ENCODE results near the gene ERICH6B. TPM values are rescaled to one million over a fixed set of nuclear protein-coding genes. Genes with fewer than 3 reads are reported as not detected.
"Not testable (repeated sequence)": the region's sequence is repeated elsewhere in the genome, so short reads cannot be mapped to it uniquely, and the experiment has no call there.

Gene ERICH6B
- total RNA-seq (not detected in 2 replicates), polyA plus RNA-seq (0.98 and 1.5 TPM in 2 replicates)

DNA sequence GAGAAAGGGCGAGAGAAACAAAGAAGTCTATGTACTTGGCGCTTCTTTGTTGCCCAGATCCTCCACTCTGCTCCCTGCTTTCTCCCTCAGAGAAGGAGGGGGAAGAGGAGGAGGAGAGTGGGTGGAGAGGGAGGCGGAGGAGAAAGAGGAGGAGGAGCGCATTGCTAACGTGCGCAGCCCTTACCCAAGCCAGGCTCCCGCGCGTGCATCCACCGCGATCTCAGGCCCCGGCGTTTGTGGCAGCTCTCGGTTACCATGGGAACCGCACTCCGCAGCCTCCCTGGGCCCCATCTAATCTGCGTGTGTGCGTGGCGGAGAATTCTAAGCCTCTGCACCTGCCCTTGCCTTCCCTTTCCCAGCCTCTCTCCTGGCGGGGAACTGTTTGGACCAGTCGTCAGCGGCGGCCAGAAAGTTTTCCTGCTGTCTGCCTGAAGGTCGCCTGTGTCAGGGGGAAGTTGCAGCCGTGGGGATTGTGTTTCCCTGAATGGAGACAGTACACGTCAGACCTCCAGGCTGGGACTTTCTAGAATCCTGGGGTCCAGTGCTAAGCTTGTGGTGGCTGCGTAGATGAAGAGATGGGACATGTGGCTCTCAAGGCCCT is at the start of gene ERICH6B:
Gene ERICH6B (minus strand): TSS at position 239 of the 601 bp plus-strand sequence. CDS start 18,734 bp downstream, outside the sequence.
- peak within 1 kb of the TSS; percentile 23 for H3K4me3 ChIP-seq

DNA sequence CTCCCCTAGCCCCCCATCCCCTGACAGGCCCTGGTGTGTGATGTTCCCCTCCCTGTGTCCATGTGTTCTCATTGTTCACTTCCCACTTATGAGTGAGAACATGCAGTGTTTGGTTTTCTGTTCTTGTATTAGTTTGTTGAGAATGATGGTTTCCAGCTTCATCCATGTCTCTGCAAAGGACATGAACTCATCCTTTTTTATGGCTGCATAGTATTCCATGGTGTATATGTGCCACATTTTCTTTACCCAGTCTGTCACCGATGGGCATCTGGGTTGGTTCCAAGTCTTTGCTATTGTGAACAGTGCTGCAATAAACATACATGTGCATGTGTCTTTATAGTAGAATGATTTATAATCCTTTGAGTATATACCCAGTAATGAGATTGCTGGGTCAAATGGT is 47.4 kb upstream of the ERICH6B start:
- not testable (repeated sequence) for H3K27me3 ChIP-seq; DNase-seq (ENCODE audit: low read depth in 1 of 2, low spot score in 1 of 2); H3K36me3 ChIP-seq; H3K4me1 ChIP-seq (ENCODE audit: low read depth); H3K9me3 ChIP-seq (ENCODE audit: low read depth); H3K27ac ChIP-seq; H3K4me3 ChIP-seq

More for the DNA sequence above, at the start of gene ERICH6B:
- Histone ChIP-seq H3K27me3 (peaks cover 2% of the 10 kb centered on the region), H3K4me1 (ENCODE audit: low read depth) (peaks cover 5% of the 10 kb centered on the region), H3K9me3 (ENCODE audit: low read depth) (no peaks in the 10 kb centered on the region), H3K27ac (no peak within 1 kb of the TSS), H3K36me3 (no peaks in the 10 kb centered on the region)
- TF ChIP-seq, protein P1, sequence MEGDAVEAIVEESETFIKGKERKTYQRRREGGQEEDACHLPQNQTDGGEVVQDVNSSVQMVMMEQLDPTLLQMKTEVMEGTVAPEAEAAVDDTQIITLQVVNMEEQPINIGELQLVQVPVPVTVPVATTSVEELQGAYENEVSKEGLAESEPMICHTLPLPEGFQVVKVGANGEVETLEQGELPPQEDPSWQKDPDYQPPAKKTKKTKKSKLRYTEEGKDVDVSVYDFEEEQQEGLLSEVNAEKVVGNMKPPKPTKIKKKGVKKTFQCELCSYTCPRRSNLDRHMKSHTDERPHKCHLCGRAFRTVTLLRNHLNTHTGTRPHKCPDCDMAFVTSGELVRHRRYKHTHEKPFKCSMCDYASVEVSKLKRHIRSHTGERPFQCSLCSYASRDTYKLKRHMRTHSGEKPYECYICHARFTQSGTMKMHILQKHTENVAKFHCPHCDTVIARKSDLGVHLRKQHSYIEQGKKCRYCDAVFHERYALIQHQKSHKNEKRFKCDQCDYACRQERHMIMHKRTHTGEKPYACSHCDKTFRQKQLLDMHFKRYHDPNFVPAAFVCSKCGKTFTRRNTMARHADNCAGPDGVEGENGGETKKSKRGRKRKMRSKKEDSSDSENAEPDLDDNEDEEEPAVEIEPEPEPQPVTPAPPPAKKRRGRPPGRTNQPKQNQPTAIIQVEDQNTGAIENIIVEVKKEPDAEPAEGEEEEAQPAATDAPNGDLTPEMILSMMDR (IDR thresholded peaks at IDR 0.05; ENCODE audit: low read depth, low read length), result no peak
- DNase-seq (ENCODE audit: low read depth in 1 of 2, low spot score in 1 of 2), result peak; percentile 62 to 70

DNA sequence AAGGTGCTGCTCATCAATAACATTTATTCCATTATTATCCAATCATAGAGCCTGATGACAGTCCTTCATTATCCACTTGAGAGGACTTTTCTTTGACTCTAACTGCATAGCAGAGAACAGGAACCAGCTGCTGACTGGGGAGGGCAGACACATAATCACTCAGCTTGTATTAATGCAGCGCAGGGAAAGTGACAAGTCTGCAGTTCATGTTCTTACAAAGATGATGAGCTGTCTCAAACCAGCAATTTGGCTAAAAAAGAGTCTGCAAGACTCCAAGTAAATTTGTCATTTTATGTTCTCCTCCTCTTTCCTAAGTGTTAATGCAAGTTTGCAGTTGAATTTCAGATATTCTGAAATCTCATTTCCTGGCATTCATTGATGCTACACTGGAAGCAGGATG is 46.6 kb upstream of the ERICH6B start:
- no peaks in the 10 kb centered on the region for H3K9me3 ChIP-seq (ENCODE audit: low read depth)
- no peaks in the 10 kb centered on the region for H3K27me3 ChIP-seq
- H3K27ac ChIP-seq, result no peak overlapping the region
- H3K36me3 ChIP-seq, result no peaks in the 10 kb centered on the region
- no peak overlapping the region for H3K4me3 ChIP-seq
- DNase-seq (ENCODE audit: low read depth in 1 of 2, low spot score in 1 of 2), result no peak
- no peaks in the 10 kb centered on the region for H3K4me1 ChIP-seq (ENCODE audit: low read depth)
- TF ChIP-seq, protein P1 (IDR thresholded peaks at IDR 0.05; ENCODE audit: low read depth, low read length), result no peak

DNA sequence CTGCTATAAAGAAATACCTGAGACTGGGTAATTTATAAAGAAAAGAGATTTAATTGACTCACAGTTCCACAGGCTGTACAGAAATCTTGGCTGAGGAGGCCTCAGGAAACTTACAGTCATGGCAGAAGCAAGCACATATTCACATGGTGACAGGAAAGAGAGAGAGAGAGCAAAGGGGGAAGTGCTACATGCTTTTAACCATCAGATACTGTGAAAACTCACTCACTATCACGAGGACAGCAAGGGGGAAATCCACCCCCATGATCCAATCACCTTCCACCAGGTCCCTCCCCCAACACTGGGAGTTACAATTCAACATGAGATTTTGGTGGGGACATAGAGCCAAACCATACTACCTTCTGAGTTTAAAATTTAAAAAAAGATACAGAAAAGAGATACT is 44.9 kb upstream of the ERICH6B start:
- not testable (repeated sequence) for H3K9me3 ChIP-seq (ENCODE audit: low read depth); H3K4me1 ChIP-seq (ENCODE audit: low read depth); H3K27ac ChIP-seq; DNase-seq (ENCODE audit: low read depth in 1 of 2, low spot score in 1 of 2); H3K36me3 ChIP-seq; H3K27me3 ChIP-seq; H3K4me3 ChIP-seq

- H3K4me3 ChIP-seq, result no peak overlapping the region
- H3K27me3 ChIP-seq, result no peaks in the 10 kb centered on the region
- H3K9me3 ChIP-seq (ENCODE audit: low read depth), result no peaks in the 10 kb centered on the region
- TF ChIP-seq, protein P1 (IDR thresholded peaks at IDR 0.05; ENCODE audit: low read depth, low read length), result no peak
- H3K27ac ChIP-seq, result no peak overlapping the region
- H3K36me3 ChIP-seq, result no peaks in the 10 kb centered on the region
- H3K4me1 ChIP-seq (ENCODE audit: low read depth), result no peaks in the 10 kb centered on the region
- DNase-seq (ENCODE audit: low read depth in 1 of 2, low spot score in 1 of 2), result no peak
Observed at GRCh38 chr13:45659536-45659935, 44.0 kb upstream of the ERICH6B start.

DNA sequence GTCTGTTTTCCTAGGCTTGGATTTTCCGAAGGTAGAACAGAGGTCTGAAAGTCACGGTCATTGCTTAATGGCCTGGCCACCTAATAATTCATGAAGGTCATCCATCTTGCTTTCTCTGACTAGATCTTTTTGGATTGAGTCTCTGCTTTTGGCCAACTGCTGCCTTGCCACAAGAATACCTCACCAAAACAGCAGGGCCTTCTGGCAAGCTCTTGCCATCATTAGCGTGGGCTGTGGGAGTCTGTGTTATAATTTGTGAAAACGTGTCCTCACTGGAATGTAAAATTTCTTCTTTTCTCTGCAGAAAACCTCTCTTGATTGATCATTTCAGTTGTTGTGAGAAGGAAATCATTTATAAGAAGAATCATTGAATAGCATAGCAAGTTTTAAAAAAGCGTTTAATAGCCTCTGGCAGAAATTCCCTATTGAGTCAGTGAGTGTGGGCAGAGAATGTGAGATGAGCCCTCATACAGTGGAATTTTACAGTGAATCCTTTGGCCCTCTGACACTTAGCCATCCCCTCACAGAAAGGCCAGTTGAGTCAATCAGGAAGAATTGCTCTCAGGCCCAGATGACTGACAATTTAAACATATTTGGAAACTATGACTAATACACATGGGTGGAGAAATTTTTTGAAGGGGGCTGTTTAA is 43.2 kb upstream of the ERICH6B start:
- TF ChIP-seq, protein P1 (IDR thresholded peaks at IDR 0.05; ENCODE audit: low read depth, low read length), result no peak
- Histone ChIP-seq H3K36me3 (no peaks in the 10 kb centered on the region), H3K9me3 (ENCODE audit: low read depth) (no peaks in the 10 kb centered on the region), H3K4me1 (ENCODE audit: low read depth) (no peaks in the 10 kb centered on the region), H3K27me3 (no peaks in the 10 kb centered on the region), H3K4me3 (no peak overlapping the region), H3K27ac (no peak overlapping the region)
- DNase-seq (ENCODE audit: low read depth in 1 of 2, low spot score in 1 of 2), result peak in 1 of 2 donors; percentile 8

Data from cardiac muscle cell (in vitro differentiated cells and primary cell).